Gastroesophageal sphincter (tissue), 4 donors: Measurements from ENCODE around the gene DHX57. TPM values are rescaled to one million over a fixed set of nuclear protein-coding genes. Genes with fewer than 3 reads are reported as not detected.

Experiments
- ATAC-seq: fragments of 150-250 bp; one replicate; pipeline ENCODE4 v1.9.1; 2016; ENCODE audit warnings: mild to moderate bottlenecking, moderate library complexity
- H3K27ac ChIP-seq, 4 donors: fragments of 200-600 bp; sonication (generic) in 3 of 4; 1 replicate in 3 of 4; 2 replicates in 1 of 4; pipeline ENCODE4 v1.5.1; 2016 to 2019
- H3K27me3 ChIP-seq: fragments of 200-600 bp; sonication (generic); one replicate; pipeline ENCODE4 v1.5.1; 2019
- H3K36me3 ChIP-seq, 2 donors: fragments of 200-600 bp; sonication (generic); one replicate each; pipeline ENCODE4 v1.5.1; 2019; ENCODE audit warnings: control low read depth in 1 of 2
- H3K4me1 ChIP-seq, 3 donors: fragments of 200-600 bp; sonication (generic); 1 replicate in 2 of 3; 2 replicates in 1 of 3; pipeline ENCODE4 v1.5.1; 2016 to 2019; ENCODE audit warnings: control low read depth in 2 of 3
- H3K4me3 ChIP-seq, 2 donors: fragments of 200-600 bp; sonication (generic); one replicate each; pipeline ENCODE4 v1.5.1; 2019; ENCODE audit warnings: mild to moderate bottlenecking in 1 of 2, moderate library complexity in 1 of 2
- H3K9me3 ChIP-seq, 3 donors: fragments of 200-600 bp; sonication (generic); one replicate each; pipeline ENCODE4 v1.5.1; 2017 to 2019; ENCODE audit warnings: control low read depth in 2 of 3
- CTCF ChIP-seq, 4 experiments: fragments of 200-600 bp in 2 of 4; fragments of 450-650 bp in 2 of 4; sonication (generic) in 1 of 4; IDR thresholded peaks; one replicate each; pipeline ENCODE4 v1.5.1; 2017 to 2019; ENCODE audit warnings: antibody characterized with exemption in 4 of 4, mild to moderate bottlenecking in 2 of 4, moderate library complexity in 2 of 4
- EP300 ChIP-seq: sonication (generic); formaldehyde crosslinking; IDR thresholded peaks from one replicate; pipeline ENCODE4 v1.6.1; 2017; ENCODE audit warnings: antibody characterized with exemption, mild to moderate bottlenecking
- POLR2A ChIP-seq, 2 donors: fragments of 450-650 bp; IDR thresholded peaks; one replicate each; pipeline ENCODE4 v1.6.1; 2017; ENCODE audit warnings: antibody characterized with exemption in 2 of 2, mild to moderate bottlenecking in 2 of 2, moderate library complexity in 1 of 2
- POLR2AphosphoS5 ChIP-seq: sonication (generic); formaldehyde crosslinking; IDR thresholded peaks from one replicate; pipeline ENCODE4 v1.6.1; 2017; ENCODE audit warnings: antibody characterized with exemption
- WGBS, 2 donors: methylation state at CpG; one replicate each; pipeline ENCODE4 v1.1.5; 2018; ENCODE audit warnings: low coverage in 1 of 2; 5-methylcytosine and 5-hydroxymethylcytosine counted together
- total RNA-seq, 4 donors: library from RNA; depleted of rRNA; stranded (reverse); fragments of >200 nt; gene quantifications; one replicate each; pipeline ENCODE4 v1.1.0, GENCODE V29; 2016

DHX57 gene
- total RNA-seq, 4 donors from 2014 or later, result 10.9 to 24.1 (median 20.1) TPM

DNA sequence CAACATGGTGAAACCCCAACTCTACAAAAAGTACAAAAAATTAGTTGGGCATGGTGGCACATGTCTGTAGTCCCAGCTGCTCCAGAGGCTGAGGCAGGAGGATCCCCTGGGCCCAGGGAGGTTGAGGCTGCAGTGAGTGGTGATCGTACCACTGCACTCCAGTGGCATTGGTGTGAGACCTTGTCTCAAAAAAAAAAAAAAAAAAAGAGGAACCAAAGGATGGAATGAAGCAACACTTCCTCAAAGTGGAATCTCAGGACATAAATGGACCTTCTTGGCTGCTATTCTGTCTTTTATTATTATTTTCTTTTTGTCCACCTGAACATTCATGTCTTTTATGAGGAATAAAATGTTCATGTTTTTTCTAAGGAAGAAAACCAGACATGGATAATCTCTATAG, 84.0 kb downstream of the DHX57 start:
- no peak for ATAC-seq
- whole genome bisulfite sequencing, 2 donors, result 40 to 100% methylated on average over 1 of the region's 1 CpG
- no peak overlapping the region for H3K27ac ChIP-seq
- no peak for TF ChIP-seq POLR2A (IDR thresholded peaks at IDR 0.05)
- TF ChIP-seq EP300, result no peak
- TF ChIP-seq CTCF (IDR thresholded peaks at IDR 0.05), result no peak
- TF ChIP-seq POLR2AphosphoS5, result no peak
- H3K27me3 ChIP-seq, result no peaks in the 10 kb centered on the region
- no peak overlapping the region for H3K4me3 ChIP-seq
- H3K36me3 ChIP-seq, result no peaks in the 10 kb centered on the region
- no peaks in the 10 kb centered on the region for H3K4me1 ChIP-seq
- H3K9me3 ChIP-seq, result no peaks in the 10 kb centered on the region

DNA sequence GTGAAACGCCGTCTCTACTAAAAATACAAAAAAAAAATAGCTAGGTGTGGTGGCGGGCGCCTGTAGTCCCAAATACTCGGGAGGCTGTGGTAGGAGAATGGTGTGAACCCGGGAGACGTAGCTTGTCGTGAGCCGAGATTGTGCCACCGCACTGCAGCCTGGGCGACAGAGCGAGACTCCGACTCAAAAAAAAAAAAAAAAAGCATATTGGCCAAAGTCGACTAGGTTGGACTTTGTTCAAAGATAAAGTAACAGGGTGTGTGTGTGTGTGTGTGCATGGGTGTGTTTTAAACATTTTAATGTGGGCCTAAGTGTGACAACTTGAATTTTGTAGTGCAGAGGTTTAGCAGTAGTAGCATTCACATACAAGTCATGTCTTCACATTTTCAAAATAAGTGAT, 86.0 kb downstream of the DHX57 start:
- no peak for TF ChIP-seq EP300
- H3K4me3 ChIP-seq, result no peak overlapping the region
- H3K4me1 ChIP-seq, result no peaks in the 10 kb centered on the region
- H3K27ac ChIP-seq, result no peak overlapping the region
- WGBS, 2 donors, result 83 to 86% methylated on average over 3 to 11 of the region's 14 CpGs
- H3K27me3 ChIP-seq, result no peaks in the 10 kb centered on the region
- H3K9me3 ChIP-seq, result no peaks in the 10 kb centered on the region
- H3K36me3 ChIP-seq, result no peaks in the 10 kb centered on the region
- ATAC-seq, result no peak

- TF ChIP-seq CTCF (IDR thresholded peaks at IDR 0.05), result no peak
- TF ChIP-seq EP300, result no peak
- no peak for TF ChIP-seq POLR2AphosphoS5
- TF ChIP-seq POLR2A (IDR thresholded peaks at IDR 0.05), result no peak
- Histone ChIP-seq H3K9me3 (no peaks in the 10 kb centered on the region), H3K27ac (no peak overlapping the region), H3K27me3 (no peaks in the 10 kb centered on the region), H3K4me1 (no peaks in the 10 kb centered on the region), H3K36me3 (no peaks in the 10 kb centered on the region), H3K4me3 (no peak overlapping the region)
- no peak for ATAC-seq
- 96% methylated on average over 6 of the region's 6 CpGs; no CpG with 5 or more reads in 1 of the 2 donors for WGBS, 2 donors
Observed at GRCh38 chr2:38788306-38788705, 87.4 kb downstream of the DHX57 start.

DNA sequence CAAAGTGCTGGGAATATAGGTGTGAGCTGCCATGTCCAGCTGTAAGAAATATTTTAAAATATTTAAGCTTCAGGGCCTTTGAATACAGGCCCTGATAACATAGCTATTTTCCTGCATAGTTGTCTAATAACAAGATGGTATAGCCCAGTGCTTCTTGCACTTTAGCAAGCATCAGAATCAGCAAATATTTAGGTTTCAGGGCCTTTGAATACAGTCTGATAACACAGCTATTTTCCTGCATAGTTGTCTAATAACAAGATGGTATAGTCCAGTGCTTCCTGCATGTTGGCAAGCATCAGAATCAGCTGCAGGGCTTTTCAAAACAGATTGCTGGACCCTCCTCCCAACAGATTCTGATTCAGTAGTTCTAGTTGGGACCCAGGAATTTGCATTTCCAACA, 92.1 kb downstream of the DHX57 start:
- Histone ChIP-seq H3K9me3 (no peaks in the 10 kb centered on the region), H3K4me3 (no peak overlapping the region), H3K27me3 (no peaks in the 10 kb centered on the region), H3K4me1 (peaks cover 0 to 7% (median 5%) of the 10 kb centered on the region in 3 donors), H3K36me3 (peaks cover 0 to 30% of the 10 kb centered on the region in 2 donors), H3K27ac (no peak overlapping the region)
- TF ChIP-seq POLR2A (IDR thresholded peaks at IDR 0.05) (no peak), EP300 (no peak), CTCF (IDR thresholded peaks at IDR 0.05) (no peak), POLR2AphosphoS5 (no peak)
- no peak for ATAC-seq

- TF ChIP-seq POLR2AphosphoS5 (no peak), POLR2A (IDR thresholded peaks at IDR 0.05) (no peak), EP300 (no peak), CTCF (IDR thresholded peaks at IDR 0.05) (no peak)
- 5 to 11% methylated on average over 8 of the region's 8 CpGs for WGBS, 2 donors
- ATAC-seq, result no peak
- Histone ChIP-seq H3K27me3 (no peaks in the 10 kb centered on the region), H3K4me3 (peak overlapping the region; percentile 49 to 61), H3K4me1 (peaks cover 0 to 14% (median 5%) of the 10 kb centered on the region in 3 donors), H3K36me3 (peaks cover 0 to 30% of the 10 kb centered on the region in 2 donors), H3K27ac (peak overlapping the region in 3 of 4 donors; percentile 68 to 79 (median 76)), H3K9me3 (no peaks in the 10 kb centered on the region)
Observed at GRCh38 chr2:38778687-38779082, 97.0 kb downstream of the DHX57 start.
